ENCODE measurements around the gene ENOX1.
"Not testable (repeated sequence)": the region's sequence is repeated elsewhere in the genome, so short reads cannot be mapped to it uniquely, and the experiment has no call there.

The ENOX1 gene

DNA sequence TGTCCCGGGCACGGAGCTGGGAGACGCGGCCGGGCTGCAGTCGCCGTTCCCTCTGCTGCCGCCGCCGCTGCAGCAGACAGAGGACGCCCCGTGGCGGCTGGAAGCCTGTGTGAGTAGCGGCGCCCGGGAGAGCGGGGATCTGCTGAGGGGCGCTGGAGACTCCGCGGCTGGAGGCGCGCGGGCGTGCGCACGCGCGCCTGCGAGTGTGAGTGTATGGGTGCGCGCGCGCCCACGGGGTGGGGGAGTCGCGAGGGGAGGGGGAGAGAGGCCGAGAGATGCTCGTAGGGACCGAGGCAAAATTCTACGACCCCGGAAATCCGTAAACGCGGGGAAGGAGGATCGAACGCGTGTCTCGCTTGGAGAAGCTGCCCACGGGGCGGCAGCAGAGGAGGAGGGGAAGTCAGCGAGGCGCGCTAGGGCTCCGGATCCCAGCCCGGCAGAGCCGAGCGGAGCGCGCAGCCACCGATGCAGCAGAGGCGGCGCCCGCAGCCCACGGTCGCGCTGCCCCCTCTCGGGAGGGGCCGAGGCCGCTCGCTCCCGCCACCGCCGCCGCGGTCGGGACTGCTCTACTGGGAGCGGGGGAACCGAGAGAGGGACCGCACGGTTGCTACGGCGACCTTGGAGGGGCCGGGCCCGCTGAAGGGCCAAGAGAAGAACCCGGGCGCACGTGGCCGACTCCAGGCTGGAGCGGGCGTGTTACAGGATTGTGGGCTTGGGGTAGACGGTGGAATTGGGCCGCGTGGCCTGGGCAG is at the start of gene ENOX1:
TSS of gene ENOX1 (minus strand) at position 207 of the 752 bp plus-strand sequence.
- DNase-seq (ENCODE audit: low read depth, low spot score), result no peak

DNA sequence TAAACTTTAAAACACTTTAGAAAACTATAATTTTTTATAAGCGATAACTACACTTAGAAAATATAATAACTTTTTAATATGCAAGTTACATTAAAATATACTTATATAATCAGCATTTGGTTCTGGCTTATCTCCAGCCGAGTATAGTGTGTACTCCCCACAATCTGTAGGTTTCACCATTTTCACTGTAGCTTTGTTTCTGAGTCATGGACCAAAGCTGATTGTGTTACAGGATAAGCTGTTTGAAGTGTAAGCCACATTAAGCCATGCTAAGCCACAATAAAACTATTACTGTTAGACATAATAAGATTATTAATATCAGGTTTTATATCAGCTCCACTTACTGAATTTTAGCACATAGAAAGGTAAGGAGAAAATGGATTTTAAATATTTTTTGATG is 48.9 kb upstream of the ENOX1 start:
- DNase-seq (ENCODE audit: low read depth, low spot score), result no peak

DNA sequence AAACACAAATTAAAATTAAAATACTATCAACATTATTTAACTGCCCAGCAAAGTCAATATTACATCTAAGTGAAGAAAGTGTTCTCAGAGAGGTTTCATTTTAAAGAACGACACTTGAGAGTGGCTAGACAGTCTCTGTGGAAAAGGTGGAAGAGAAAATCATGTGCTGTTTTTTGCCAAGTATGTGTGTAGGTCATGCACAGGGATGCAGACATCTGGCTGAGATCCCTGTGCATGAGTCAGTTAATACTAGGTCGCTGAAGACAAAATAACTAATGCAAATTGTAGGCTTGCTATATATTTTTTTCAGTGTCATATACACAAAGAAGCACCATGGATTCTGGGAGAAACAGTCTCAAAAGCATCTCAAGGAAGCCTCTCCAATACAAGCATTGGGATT is 44.3 kb upstream of the ENOX1 start:
- DNase-seq (ENCODE audit: low read depth, low spot score), result no peak

DNA sequence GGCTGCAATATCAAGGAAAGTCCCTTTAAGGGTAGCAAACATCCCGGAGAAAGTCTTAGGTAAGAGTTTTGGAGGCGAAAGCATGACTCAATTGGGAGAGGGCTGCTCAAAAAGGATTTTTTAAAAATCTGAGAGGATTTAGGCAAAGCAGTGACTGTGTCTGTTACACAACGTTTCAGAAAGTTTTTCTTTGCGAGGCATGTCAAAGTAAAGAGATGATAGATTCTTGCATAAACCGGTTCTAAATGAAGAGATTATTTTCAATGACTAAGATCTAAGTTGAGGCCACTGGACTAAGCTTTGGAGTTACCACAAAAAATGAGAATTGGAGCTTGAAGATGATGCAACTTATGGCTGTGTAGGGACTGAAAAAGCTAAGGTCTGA is 43.7 kb upstream of the ENOX1 start:
- no peak for DNase-seq (ENCODE audit: low read depth, low spot score)

DNA sequence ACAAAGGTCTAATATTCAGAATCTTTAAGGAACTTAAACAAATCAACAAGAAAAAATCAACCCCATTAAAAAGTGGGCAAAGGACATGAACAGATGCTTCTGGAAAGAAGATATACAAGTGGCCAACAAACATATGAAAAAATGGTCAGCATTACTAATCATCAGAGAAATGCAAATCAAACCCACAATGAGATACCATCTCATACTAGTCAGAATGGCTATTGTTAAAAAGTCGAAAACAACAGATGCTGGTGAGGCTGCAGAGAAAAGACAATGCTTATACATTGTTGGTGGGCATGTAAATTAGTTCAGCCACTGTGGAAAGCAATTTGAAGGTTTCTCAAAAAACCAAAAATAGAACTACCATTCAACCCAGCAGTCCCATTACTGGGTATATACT is 37.9 kb upstream of the ENOX1 start:
- DNase-seq (ENCODE audit: low read depth, low spot score), result not testable (repeated sequence)

DNA sequence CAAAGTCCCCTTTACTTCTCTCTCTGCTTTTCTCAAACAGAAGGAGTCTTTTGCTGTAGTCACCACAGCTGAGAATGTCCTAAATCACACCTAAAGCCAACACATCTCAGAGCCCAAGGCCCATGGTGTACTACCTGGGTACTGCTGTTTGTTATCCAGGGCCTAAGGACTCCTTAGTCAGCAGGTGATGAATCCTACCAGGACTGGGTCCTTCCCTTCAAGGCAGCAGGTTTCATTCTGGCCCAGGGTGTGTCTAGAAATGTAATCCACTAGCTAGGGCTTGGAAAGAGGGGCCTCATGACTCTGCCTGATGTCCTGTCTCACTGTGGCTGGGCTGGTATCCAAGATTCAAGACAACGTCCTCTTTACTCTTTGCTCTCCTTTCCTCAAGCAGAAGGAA is 36.2 kb upstream of the ENOX1 start:
- DNase-seq (ENCODE audit: low read depth, low spot score), result no peak

DNA sequence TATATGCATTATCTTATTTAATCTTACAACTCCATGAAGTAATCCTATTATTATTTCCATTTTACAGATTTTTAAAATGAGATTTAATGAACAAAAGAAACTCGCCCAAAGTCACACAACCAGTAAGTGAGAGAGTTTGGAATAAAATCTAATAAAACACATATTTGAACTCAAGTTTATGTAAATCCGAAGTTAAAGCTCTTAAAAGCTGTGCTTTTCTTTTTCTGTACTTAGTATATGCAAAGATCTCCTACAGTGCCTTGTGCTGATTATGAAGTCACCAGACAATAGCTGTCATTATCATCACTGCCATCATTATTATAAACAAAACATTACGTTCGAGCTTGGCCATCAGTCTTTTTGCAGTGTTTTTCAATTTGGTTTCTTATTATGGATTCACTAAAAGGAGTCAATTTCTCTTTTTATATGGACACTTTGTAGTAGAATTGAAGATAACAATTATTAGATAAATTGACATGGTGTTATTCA is 29.7 kb upstream of the ENOX1 start:
- no peak for DNase-seq (ENCODE audit: low read depth, low spot score)

DNA sequence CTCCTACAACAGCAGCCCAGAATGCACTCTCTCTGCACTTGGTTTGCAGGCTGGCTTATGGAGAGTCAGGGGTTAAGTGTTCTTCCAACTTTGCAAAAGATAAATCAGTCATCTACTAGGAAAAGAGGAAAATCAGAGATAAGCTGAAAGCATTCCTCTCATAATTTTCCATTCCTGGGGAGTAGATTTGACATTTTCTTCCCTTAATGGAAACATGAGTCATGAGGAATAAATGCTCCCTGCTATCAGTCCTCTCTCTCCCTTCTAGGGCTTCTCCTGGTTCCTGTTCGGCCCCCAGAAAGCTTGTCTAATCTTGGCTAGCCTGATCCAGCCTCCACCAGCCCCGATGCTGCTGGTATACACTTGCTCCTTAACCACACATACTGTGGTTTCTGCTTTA is 28.4 kb upstream of the ENOX1 start:
- DNase-seq (ENCODE audit: low read depth, low spot score), result no peak

DNA sequence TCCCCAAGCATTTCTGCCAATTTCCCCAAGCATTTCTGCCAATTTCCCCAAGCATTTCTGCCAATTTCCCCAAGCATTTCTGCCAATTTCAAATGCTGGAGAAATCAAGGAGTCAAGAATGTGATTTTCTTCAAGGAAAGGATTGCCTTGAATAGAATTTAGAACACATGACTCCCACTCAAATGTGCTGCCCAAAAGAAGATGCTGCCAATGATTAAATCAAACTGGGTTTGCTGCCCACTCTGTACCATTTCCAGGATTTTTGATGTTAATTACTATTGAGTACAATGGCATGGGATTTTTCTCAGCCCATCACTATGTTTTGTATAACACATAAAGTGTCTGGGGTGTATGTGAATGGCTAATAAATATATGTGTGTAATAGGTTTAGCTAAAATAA is 21.9 kb upstream of the ENOX1 start:
- no peak for DNase-seq (ENCODE audit: low read depth, low spot score)

DNA sequence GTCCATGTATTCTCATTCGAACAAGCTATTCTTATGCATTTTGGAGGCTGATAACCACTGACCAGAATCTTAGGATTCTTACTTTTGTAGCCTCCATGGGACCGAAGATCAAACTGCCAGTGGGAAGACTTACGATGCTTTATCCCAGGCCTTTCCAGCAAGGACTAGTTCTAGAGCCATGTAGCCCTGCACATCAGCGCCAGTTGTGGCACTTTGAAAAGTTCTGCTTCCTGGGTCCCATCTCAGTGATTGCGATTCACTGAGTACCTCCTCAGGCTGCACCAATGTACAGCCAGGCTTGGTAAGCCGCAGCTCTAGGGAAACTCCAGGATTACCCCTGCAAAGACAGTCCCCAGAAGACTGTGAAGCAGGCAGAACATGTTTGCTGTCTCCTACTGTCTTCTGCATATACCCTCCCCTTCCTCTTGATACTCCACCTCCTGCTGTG is 18.9 kb upstream of the ENOX1 start:
- DNase-seq (ENCODE audit: low read depth, low spot score), result no peak

DNA sequence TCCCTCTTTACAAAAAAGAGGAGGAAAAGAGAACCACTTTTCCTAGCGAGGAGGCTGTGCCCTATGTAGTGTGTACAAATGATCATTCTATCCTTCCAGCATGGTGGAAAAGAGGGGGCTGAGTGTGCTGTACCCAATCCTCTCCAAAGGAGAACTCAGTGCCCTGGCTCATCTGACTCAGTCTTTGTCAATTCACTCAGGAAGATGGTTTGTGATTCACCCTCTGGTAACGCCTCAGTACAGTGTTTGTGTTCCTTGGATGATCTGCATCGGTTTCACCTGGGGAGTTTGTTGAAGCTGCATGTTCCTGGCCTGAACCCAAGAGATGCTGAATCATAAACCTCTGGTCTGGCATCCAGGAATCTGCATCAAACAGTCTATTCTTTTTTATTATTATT is 18.3 kb upstream of the ENOX1 start:
- no peak for DNase-seq (ENCODE audit: low read depth, low spot score)

DNA sequence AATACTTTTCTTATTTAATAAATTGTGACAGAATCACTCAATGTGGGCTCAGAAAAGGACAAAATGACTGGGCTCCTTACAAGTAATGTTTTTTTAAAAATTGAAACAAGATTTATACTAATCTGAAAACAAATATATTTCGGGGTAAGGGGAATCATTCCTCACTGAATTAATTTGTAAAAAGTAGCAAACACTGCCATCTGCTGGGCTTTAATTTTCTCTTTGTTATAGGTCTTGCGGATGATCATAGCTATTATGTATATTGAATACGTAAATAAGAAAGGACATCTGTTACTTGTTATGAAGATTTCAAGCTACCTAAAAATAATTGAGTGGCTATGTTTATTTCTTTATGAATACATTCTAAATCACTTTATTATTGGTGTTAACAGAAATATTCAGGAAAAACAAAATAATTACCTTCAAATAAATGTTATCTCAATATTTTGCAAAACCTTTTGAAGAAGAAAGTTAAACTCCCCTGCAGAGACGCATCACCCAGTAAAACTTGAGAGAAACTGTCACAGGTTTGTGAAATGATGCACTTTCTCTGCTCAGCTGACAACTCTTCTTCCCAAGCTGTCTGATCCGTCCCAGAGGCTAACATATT is 17.8 kb upstream of the ENOX1 start:
- DNase-seq (ENCODE audit: low read depth, low spot score), result no peak

DNA sequence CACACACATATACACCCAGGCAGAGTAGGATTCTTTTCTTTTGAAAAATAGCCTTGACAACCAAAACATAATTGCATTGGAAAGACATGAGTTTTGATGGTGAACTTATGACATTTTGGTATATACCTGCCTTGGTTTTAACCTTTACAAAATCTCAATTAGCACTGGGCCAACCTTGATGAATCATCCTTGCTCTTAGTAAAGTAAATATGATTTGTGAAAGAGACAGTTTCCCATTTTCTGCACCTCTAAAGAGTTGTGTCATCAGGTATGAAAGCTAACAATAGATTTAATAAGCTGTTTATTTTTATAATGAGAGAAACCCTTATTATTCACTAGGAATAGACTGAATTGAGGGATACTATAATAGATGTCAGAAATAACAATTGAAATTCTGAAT is 15.7 kb upstream of the ENOX1 start:
- no peak for DNase-seq (ENCODE audit: low read depth, low spot score)

DNA sequence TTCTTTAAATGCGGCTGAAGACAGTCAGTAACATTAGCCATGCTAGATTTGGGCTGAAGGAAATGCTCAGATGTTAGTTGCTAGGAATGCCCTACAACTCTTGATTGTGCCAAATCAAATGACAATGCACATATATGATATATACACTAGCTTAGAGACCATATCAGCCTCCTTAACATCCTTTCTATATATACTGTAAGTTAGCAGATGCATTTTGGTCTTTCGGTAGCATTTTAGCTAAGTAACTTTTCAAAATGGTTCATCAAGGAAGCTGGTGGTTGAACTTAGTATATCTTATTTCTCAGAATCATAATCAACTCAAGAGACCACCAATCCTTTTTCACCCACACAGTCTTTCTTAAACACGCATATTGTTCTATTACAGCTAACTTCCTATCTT is 14.1 kb upstream of the ENOX1 start:
- DNase-seq (ENCODE audit: low read depth, low spot score), result no peak

DNA sequence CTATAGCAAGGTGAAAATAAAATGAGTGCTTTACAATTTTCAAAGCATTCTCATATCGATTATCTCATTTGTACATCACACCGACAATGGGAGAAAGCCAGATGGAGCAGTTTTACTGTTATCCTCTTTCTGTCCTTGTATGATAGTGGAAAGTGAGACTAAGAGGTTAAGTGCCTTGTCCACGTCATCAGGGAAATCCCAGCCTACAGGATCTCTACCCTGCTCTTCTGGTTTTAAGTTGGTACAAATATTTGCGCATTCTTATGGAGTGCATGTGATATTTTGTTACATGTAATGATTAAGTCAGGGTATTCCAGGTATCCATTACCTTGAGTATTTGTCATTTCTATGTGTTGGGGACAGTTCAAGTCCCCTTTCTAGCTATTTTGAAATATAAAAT is 12.4 kb upstream of the ENOX1 start:
- no peak for DNase-seq (ENCODE audit: low read depth, low spot score)

DNA sequence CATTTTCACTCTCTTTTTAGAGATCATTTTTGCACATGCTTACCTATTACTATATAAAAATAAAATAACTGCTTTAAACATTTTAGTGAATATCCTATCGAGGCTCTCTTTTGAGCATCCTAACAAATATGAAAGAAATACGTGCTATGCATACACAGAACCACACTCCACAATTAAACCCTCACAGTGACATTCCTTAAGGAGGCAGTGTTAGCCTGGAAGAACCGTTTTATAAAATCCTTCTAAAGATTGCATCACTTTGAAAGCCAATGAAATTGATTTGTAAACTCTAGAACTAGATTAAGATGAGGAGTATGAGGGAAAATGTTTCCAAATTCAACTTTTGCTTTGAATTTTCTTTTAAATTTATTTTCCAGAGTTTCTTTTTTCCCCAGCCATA is 11.1 kb upstream of the ENOX1 start:
- DNase-seq (ENCODE audit: low read depth, low spot score), result no peak

DNA sequence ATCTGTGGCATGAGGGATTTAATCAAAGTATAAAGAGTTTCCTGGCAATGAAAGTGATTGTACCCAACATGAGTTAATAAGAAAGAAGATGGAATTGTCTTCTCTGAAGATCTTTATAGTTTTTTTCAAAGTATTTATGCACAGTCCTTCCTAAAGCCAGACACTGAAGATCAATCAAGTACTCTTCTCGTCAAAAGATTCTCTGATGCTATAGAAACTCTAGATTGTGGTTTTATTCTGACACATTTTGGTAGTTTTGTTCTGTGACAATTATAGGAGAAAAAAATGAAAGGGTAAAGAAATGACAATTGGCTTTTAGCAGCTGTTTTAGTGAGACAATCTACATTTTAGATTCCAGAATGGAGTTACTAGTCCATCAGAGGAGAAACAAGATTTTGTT is 10.4 kb upstream of the ENOX1 start:
- DNase-seq (ENCODE audit: low read depth, low spot score), result no peak

DNA sequence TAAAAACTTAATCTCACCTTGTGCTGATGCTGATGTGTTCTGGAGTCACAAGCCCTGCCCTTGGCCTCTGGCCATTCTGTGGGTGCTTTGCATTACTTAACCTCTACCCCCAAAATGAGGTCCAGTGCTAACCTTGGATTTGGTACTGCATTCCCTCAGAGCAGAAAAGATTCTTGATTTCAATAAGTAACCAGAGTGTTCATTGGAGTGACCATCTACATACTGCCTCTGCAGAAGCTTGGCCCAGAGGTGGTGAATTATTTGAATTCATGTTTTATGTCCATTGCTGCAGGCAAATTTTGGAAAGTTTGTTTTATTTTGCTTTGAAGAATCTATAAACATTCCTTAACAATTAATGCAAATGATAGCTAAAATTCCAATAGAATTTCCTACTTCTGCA is 7.6 kb upstream of the ENOX1 start:
- no peak for DNase-seq (ENCODE audit: low read depth, low spot score)

DNA sequence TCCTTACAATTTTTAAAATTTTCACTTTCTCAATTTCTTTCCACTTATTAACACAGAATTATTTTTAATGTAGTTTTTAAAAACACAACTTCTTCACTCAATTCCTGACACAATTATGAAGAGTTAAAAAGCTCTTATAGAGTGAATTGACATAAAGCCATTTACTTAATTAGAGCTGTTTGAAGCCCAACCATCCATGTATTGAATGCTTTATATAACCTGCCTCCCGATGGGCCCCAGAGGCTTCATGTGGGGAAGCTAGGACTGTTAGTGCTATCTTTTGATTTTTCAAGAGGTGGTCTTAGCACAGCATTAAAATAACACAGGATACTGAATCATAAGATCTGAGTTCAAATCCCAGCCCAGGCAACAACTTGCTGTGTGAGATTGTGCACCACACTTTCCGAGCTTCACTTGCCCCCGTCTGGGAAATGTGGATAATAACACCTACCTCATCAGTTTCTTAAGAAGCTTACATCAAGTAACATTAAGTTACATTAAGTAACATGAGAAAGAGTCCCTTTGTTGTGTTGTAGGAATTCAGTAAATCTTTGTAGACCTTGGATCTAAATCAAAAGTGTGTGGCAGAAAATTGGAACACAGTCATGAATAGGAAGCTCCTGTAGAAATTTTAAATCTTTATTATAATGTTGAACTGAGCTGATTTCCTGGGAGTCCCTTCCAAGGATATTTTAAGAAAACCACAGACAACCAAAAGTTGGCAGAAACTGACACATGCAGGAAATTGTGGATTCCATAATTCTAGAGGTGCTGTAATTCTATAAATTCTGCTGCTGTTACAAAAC is 5.5 kb upstream of the ENOX1 start:
- DNase-seq (ENCODE audit: low read depth, low spot score), result no peak

DNA sequence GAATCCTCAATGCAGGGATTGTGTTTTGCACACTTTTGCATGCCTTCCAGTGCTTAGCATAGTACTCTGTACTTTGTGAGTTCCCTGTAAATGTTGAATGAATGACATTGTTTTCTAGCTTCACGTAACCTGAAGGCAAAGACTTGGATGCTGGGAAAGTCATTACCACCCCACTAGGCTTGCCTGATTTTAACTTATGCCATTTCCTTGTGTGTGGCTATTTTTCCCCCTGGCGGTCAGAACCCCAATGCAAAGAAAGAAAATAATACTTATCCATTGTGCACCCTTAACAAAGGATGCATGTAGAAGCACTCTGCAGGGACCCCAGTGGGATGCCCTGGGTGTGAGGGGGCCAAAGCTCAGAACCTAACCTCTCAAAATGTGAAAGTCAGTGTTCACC is 1.2 kb upstream of the ENOX1 start:
- no peak for DNase-seq (ENCODE audit: low read depth, low spot score)

DNA sequence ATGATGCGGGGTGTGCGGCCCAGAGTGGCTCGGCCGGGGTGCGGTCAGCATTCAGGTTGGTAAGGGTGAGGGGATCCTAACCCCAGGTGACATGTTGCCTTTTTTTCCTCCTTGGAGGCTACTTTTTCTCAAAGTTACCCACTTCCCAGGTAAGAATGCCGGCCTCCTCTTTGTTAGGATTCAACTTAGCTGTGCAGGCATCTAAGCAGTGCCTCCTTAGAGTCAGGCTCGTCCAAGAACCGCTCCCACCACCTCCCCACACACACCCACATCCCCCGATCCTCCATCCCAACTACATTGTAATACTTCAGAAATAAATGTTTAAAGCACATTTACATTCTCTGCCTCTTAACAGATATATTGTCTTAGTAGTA is 733 bp upstream of the ENOX1 start:
- DNase-seq (ENCODE audit: low read depth, low spot score), result no peak

DNA sequence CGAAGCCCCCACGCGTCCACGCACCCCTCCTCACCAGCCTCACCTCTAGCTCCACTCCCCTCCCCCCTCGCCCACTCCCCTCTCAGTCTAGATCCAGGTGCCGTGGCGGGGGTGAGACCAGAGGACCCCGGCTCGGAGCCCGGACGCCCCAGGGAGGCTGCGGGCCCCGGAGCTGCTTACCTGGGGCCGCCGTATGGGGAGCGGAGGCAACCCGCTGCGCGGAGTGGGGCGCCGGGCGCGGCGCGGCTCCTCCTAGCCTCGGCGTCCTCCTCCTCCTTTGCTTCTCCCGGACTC is 353 bp downstream of the ENOX1 start:
- no peak for DNase-seq (ENCODE audit: low read depth, low spot score)

Data from activated naive CD8-positive, alpha-beta T cell treated with anti-CD3 and anti-CD28 coated beads, Interleukin-2, amount 50 U/mL, for 16 hours (primary cell).